GM12892 (cell line): ENCODE results near the gene PSMC5.

ENCODE experiments used
- POLR2A ChIP-seq: IDR thresholded peaks from 2 replicates; pipeline ENCODE4 v1.6.1; 2011; ENCODE audit warnings: low read depth, low read length, control low read depth
- POLR2AphosphoS5 ChIP-seq: IDR thresholded peaks from 2 replicates; pipeline ENCODE4 v1.6.1; 2011; ENCODE audit warnings: low read depth, low read length, control low read depth
- TAF1 ChIP-seq: IDR thresholded peaks from 2 replicates; pipeline ENCODE4 v1.6.1; 2011; ENCODE audit warnings: low read depth, mild to moderate bottlenecking, control low read depth, low read length, borderline replicate concordance

DNA sequence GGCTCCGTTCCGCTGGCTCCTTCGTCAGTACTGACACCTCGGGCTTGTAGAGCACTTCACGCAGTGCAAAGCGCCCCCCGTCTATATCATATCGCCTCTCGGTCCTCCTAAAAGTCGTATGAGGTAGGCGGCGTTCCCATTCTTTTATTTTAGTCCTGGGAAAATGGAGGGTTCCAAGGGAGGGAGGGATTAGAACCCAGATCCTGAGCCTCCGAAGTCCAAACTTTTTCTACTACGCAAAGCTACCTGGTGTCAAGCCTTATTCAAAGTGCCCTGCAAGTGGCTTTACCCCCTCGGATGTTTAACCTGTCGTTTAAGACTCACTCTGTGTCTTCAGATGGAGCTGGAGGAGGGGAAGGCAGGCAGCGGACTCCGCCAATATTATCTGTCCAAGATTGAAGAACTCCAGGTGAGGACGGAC is 580 bp downstream of the PSMC5 start:
- TF ChIP-seq POLR2A (no peak), POLR2AphosphoS5 (no peak), TAF1 (no peak)
